ENCODE measurements around the gene VPS54. TPM values are rescaled to one million over a fixed set of nuclear protein-coding genes. Genes with fewer than 3 reads are reported as not detected.

VPS54 gene
- total and polyA plus RNA-seq, 2 donors from 2014 or later = 17.4 to 25.0 TPM

DNA sequence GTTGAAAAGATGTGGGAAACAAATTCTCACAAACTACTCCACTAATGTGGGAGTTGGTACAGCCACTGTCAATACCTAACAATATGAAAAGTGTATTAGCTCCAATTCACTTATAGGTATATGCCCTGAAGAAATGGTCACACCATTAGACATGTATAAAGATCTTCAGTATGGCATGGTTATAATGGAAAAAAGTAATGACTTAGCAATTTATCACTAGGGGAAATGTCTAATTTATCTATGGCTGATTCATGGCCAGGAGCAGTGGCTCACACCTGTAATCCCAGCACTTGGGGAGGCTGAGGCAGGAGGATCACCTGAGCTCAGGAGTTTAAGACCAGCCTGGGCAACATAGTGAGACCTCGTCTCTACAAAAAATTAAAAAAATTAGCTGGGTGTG is 125.1 kb downstream of the VPS54 start:
- Histone ChIP-seq H3K27me3 (ENCODE audit: control insufficient read depth, insufficient read depth, low read length) (no peaks in the 10 kb centered on the region), H3K4me1 (ENCODE audit: control insufficient read depth in 2 of 3, insufficient read depth in 2 of 3, low read depth in 1 of 3, low read length in 3 of 3) (no peaks in the 10 kb centered on the region), H3K9me3 (ENCODE audit: control insufficient read depth in 2 of 3, insufficient read depth in 1 of 3, low read length in 3 of 3) (no peaks in the 10 kb centered on the region), H3K36me3 (ENCODE audit: control insufficient read depth in 2 of 3, insufficient read depth in 3 of 3, low read length in 3 of 3) (peaks cover 8 to 38% (median 11%) of the 10 kb centered on the region in 3 donors), H3K9ac (ENCODE audit: low read length in 3 of 3) (no peak overlapping the region), H3K27ac (ENCODE audit: low read depth in 2 of 2, low read length in 2 of 2) (no peak overlapping the region), H3K4me3 (ENCODE audit: low read length in 3 of 3) (no peak overlapping the region)
- DNase-seq = no peak
- FAIRE-seq = no peak
- intact Hi-C loops (cut with DNase I) = no loop called here
- TF ChIP-seq, protein P1, sequence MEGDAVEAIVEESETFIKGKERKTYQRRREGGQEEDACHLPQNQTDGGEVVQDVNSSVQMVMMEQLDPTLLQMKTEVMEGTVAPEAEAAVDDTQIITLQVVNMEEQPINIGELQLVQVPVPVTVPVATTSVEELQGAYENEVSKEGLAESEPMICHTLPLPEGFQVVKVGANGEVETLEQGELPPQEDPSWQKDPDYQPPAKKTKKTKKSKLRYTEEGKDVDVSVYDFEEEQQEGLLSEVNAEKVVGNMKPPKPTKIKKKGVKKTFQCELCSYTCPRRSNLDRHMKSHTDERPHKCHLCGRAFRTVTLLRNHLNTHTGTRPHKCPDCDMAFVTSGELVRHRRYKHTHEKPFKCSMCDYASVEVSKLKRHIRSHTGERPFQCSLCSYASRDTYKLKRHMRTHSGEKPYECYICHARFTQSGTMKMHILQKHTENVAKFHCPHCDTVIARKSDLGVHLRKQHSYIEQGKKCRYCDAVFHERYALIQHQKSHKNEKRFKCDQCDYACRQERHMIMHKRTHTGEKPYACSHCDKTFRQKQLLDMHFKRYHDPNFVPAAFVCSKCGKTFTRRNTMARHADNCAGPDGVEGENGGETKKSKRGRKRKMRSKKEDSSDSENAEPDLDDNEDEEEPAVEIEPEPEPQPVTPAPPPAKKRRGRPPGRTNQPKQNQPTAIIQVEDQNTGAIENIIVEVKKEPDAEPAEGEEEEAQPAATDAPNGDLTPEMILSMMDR (IDR thresholded peaks at IDR 0.05; ENCODE audit: borderline replicate concordance, extremely low read depth, insufficient read depth) = no peak

DNA sequence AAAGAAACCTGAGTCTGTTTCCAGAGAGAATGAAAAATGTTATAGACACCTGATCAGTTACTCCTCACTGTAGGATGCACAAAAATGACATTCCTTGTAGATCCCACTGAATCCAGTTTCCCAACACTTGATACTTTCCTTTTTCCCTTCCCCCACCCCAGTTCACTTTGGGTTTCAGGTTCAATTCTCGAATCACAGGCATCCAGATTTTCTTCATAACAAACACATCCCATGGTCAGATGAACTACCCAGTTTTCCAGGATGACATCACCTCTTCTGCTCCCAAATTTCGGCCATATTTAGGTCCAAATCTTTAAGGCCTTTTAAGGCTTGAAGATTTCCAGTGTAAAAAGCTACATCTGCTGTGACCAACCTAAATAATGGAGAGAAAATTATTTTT is 126.1 kb downstream of the VPS54 start:
- H3K27me3 ChIP-seq (ENCODE audit: control insufficient read depth, insufficient read depth, low read length) = no peaks in the 10 kb centered on the region
- H3K36me3 ChIP-seq (ENCODE audit: control insufficient read depth in 2 of 3, insufficient read depth in 3 of 3, low read length in 3 of 3) = peaks cover 7 to 43% (median 11%) of the 10 kb centered on the region in 3 donors
- H3K9ac ChIP-seq (ENCODE audit: low read length in 3 of 3) = no peak overlapping the region
- DNase-seq (peak in 1 of 5 donors; percentile 5), FAIRE-seq (no peak)
- TF ChIP-seq, protein P1 (IDR thresholded peaks at IDR 0.05; ENCODE audit: borderline replicate concordance, extremely low read depth, insufficient read depth) = no peak
- intact Hi-C loops (cut with DNase I) = no loop called here
- no peaks in the 10 kb centered on the region for H3K4me1 ChIP-seq (ENCODE audit: control insufficient read depth in 2 of 3, insufficient read depth in 2 of 3, low read depth in 1 of 3, low read length in 3 of 3)
- H3K27ac ChIP-seq (ENCODE audit: low read depth in 2 of 2, low read length in 2 of 2) = no peak overlapping the region
- no peak overlapping the region for H3K4me3 ChIP-seq (ENCODE audit: low read length in 3 of 3)
- no peaks in the 10 kb centered on the region for H3K9me3 ChIP-seq (ENCODE audit: control insufficient read depth in 2 of 3, insufficient read depth in 1 of 3, low read length in 3 of 3)

DNA sequence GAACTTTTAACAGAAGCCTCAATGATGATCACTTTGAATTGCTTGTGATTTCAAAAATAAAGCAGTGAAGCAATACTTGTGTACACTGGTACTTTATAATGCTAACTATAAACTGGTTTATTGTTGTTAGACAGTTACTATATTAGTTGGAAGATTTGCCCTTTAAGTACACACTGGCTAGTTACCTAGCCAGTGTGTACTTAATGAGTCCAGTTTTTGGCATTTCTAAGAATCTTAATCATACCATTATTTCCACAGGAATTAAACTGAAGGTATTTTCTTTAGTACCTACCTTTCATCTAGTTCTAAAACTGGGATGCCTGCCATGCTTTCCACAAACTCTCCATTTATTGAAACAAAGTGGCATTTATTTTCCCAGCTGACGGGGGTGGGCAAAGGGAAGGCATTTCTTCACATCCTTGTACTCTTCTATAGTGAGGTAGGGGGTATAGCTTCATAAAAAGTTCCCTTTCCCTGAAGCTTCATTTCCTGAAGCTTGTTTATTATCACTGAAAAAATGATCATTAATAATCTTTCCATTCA is 127.7 kb downstream of the VPS54 start:
- TF ChIP-seq, protein P1 (IDR thresholded peaks at IDR 0.05; ENCODE audit: borderline replicate concordance, extremely low read depth, insufficient read depth) = no peak
- H3K27me3 ChIP-seq (ENCODE audit: control insufficient read depth, insufficient read depth, low read length) = no peaks in the 10 kb centered on the region
- no peaks in the 10 kb centered on the region for H3K4me1 ChIP-seq (ENCODE audit: control insufficient read depth in 2 of 3, insufficient read depth in 2 of 3, low read depth in 1 of 3, low read length in 3 of 3)
- FAIRE-seq (no peak), DNase-seq (no peak)
- H3K4me3 ChIP-seq (ENCODE audit: low read length in 3 of 3) = no peak overlapping the region
- intact Hi-C loops (cut with DNase I) = no loop called here
- no peak overlapping the region for H3K27ac ChIP-seq (ENCODE audit: low read depth in 2 of 2, low read length in 2 of 2)
- no peak overlapping the region for H3K9ac ChIP-seq (ENCODE audit: low read length in 3 of 3)
- peaks cover 6 to 50% (median 11%) of the 10 kb centered on the region in 3 donors for H3K36me3 ChIP-seq (ENCODE audit: control insufficient read depth in 2 of 3, insufficient read depth in 3 of 3, low read length in 3 of 3)
- no peaks in the 10 kb centered on the region for H3K9me3 ChIP-seq (ENCODE audit: control insufficient read depth in 2 of 3, insufficient read depth in 1 of 3, low read length in 3 of 3)

DNA sequence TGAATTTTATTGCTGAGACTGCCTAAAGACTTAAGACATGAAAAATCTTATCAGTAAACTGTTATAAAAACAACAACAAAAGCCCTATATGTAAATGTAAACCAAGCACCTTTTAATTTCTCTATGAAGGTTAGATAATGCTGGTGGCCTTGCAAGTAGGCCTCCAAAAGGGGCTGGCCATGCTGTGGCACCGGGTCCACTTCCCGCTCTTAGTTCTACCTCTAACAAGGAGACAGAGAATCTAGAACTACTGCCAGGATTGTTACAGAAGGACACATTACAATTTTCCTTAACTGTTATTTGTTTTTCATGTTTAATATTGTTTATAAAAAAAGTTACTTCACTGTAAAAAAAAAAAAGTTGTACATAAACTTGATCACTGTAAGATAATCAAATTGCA is 128.6 kb downstream of the VPS54 start:
- Histone ChIP-seq H3K9me3 (ENCODE audit: control insufficient read depth in 2 of 3, insufficient read depth in 1 of 3, low read length in 3 of 3) (no peaks in the 10 kb centered on the region), H3K27me3 (ENCODE audit: control insufficient read depth, insufficient read depth, low read length) (no peaks in the 10 kb centered on the region), H3K9ac (ENCODE audit: low read length in 3 of 3) (no peak overlapping the region), H3K4me1 (ENCODE audit: control insufficient read depth in 2 of 3, insufficient read depth in 2 of 3, low read depth in 1 of 3, low read length in 3 of 3) (no peaks in the 10 kb centered on the region), H3K36me3 (ENCODE audit: control insufficient read depth in 2 of 3, insufficient read depth in 3 of 3, low read length in 3 of 3) (peaks cover 8 to 51% (median 13%) of the 10 kb centered on the region in 3 donors), H3K4me3 (ENCODE audit: low read length in 3 of 3) (no peak overlapping the region), H3K27ac (ENCODE audit: low read depth in 2 of 2, low read length in 2 of 2) (no peak overlapping the region)
- DNase-seq (no peak), FAIRE-seq (no peak)
- intact Hi-C loops (cut with DNase I) = no loop called here
- TF ChIP-seq, protein P1 (IDR thresholded peaks at IDR 0.05; ENCODE audit: borderline replicate concordance, extremely low read depth, insufficient read depth) = no peak
